HG03575 (cell line): Measurements from ENCODE around the gene MLPH.

Experiments used
- ATAC-seq: cut with Tn5 transposase; IDR thresholded peaks from one replicate; pipeline ENCODE4 v1.9.1; 2021; ENCODE audit not compliant: unreplicated experiment, insufficient number of reproducible peaks, low FRiP score; ENCODE audit errors: extremely low read depth

MLPH gene

DNA sequence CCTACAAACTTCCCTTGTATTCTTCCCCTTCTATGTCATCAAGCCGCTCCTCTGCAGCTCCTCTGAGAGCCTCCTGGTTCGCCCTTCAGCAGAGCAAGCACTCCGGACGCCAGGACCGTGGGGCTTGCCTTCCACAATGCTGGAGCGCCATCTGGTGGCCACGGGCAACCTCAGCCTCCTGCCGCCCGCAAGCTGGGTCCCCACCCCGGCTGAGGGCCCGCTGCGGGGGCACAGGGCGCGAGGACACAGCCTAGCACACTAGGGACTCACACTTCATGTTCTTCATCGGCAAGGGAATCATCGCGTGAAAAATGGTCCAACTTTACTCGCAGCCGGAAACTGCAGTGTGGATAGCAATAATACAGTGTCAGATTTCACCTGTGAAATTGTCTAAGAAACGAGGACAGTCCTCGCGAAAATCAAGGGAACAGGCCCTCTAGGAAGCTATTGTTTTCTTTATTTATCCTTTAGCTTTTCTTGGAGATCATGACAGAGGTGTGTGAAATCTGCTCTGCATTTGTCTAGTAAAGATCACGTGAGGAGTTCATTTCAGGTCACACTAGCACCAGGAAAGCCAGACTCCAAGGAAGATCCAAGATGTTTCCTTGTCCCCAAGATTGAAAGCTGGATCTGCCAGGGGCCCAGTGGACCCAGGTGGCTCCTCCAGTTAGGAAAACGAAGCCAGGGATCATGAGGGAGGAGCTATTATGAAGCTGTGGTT lies 85.1 kb downstream of the MLPH start:
- ATAC-seq: no peak

DNA sequence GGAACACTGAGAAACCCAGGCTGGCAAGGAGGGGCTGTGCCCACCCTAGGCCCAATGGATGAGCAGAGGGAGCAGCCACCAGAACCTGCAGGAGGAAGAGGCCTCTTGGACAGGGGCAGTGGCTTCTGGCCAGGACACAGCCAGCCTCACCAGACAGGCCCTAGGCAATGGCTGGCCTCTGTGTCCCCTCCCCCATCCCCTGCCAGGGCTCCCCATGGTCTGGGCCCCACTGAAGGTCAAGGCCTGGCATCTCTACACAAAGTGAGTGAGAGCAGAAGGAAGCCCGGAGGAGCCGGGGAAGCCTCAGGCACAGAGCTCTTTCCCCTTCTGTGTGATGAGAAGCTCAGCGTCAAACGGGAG lies 85.7 kb downstream of the MLPH start:
- no peak for ATAC-seq

GRCh38 chr2:237573721-237574415 lies 86.8 kb downstream of the MLPH start:
- ATAC-seq: no peak

DNA sequence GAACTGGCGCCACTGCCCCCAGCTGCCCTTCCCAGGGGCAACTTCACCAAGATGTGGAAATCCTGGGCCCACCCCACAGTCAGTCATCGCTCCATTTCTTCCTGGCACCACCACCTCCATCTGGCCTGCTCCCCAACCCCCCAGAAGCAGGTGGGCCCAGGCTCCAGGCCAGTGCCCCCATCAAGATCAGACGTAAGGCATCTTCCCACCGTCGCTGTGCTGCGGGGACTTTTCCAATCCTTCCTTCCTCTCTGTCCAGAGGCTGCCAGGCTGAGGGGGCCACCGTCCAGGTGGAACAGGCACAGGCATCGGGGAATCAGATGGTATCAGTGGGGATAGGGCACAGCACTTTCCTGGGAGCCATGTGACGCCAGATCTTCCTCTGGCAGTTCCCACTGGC lies 87.4 kb downstream of the MLPH start:
- ATAC-seq: no peak

DNA sequence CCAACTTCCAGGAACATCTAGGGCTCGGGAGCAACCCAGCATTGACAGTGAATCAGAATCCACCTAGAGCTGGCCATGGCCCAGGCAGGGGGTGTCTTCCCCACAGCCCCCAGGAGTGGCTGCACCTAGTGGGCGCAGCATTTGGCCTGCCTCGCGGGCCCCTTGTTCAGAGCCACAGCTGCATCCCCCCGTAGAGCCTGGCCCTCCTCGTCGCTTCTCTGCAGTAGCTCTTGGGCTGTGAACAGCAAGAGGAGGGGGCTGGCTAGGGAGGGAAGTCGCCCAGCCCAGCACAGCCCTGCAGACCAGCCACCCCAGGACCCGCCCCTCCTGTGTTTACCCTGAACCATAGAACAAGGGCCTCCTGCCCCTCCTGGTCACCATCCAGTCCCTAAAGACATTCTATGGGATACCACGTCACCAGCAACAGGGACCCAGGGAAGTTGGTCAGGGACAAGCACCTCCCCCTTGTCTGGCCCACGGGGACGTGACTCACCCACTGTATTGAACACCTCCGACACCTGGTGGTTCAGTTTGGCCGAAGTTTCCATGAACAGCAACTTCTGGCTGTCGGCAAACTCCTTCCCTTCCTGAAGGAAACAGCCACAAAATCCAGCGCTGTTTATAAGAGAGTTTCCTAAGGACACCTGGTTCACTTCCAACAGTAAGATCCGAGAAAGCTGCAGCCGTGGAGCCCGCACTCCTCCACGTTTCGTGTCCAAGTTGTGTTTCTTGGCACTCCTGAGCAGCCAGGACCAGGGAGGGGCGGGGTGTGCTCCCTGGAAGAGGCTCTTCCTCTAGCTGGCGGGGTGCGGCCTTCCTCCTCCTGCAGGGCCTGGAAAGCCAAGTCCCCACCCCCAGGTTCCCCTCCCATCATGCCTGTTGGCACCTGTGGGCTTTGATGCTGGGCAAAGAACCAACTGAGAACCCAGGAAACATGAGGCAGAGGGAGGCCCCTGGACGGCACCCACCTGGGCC lies 88.1 kb downstream of the MLPH start:
- ATAC-seq: no peak

DNA sequence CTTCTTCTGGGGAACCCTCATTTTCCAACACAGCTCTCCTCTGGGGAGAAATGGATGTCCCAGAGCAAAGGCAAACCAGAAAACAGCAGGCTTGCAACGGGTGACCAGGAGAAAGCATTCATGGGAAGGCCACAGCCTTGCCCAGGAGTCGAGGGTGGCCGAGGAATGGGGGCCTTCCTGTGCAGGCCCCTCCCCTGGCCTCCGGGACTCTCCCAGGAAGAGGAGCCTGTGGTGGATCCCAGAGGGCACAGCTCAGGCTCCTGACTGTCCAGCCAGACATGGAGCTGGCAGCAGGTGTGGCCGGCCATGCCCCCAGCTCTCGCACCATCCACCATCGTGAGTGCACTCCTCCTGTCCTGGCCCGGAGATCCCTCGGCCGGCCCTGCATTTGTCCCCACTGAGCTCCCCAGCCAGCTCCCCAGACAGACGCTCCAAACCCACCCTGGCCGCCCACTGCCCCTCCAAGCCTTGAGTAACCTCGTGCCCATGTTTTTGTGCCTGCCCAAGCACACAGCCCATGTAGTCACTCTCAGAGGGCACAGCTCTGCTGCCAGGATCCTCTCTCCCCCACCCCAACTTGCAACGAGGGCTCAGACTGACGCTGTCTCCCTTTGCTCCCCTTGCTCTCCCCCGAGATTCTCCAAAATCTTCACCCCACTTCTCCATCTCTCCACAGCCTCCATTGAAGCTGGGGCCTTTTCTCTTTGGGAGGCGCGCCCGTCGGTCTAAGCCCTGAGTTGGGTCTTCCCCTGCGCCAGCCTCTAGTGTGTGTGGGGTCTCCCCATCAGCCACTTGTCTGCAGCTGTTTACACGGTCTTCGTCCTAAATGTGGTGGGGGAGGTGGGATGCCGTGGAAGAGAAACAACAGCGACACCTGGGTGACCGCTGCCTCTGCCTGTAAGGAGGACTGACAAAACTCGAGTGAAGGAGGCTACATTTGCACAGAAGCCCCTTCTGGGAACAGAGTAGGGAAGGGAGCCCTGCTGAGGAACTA lies 89.1 kb downstream of the MLPH start:
- no peak for ATAC-seq

- no peak for ATAC-seq
Measured at GRCh38 chr2:237576974-237577373, 89.9 kb downstream of the MLPH start.

- no peak for ATAC-seq
Measured at GRCh38 chr2:237577458-237577857, 90.4 kb downstream of the MLPH start.

DNA sequence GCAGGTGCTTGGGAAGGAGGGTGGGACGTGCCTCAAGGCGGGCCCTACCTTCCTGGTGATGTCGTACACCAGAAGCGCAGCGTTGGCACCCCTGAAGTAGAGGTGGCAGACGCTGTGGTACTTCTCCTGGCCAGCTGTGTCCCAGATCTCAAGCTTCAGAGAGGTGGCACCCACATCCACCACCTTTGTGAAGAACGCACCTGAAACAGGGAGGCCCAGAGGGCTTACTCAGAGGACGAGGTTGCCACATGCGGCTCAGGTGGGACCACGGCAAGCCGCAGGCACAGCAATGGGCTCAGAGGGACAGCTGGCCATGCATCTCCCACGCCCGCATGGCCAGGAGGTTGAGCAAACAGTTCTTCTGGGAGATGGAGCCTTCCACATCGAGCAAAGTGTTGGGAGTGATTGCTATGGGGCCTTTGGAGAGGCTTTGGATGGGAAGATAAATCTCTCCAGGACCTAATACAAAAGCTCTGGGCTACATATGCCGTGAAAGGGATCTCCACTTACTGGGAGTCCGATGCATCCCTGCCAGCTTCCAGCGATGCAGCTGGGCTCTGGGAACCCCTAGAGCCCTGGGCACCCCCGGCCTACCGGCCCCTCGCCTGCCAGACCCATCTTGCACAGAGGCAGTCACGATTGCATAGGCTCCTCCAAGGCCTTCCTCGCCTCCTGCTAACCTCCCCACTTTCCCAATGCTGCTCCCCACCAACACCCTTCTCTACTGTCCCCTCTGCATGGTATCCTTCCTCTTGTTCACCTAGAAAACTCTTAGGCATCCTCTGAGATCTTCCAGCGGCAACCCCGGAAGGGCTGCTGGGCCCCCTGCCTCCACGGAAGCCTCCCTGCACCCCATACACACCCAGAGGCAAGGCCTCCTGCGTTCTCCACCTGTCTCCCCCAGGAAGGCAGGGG lies 91.2 kb downstream of the MLPH start:
- no peak for ATAC-seq

- ATAC-seq: no peak
Measured at GRCh38 chr2:237581326-237581725, 94.3 kb downstream of the MLPH start.

GRCh38 chr2:237581751-237582746 lies 95.0 kb downstream of the MLPH start:
- ATAC-seq: no peak

DNA sequence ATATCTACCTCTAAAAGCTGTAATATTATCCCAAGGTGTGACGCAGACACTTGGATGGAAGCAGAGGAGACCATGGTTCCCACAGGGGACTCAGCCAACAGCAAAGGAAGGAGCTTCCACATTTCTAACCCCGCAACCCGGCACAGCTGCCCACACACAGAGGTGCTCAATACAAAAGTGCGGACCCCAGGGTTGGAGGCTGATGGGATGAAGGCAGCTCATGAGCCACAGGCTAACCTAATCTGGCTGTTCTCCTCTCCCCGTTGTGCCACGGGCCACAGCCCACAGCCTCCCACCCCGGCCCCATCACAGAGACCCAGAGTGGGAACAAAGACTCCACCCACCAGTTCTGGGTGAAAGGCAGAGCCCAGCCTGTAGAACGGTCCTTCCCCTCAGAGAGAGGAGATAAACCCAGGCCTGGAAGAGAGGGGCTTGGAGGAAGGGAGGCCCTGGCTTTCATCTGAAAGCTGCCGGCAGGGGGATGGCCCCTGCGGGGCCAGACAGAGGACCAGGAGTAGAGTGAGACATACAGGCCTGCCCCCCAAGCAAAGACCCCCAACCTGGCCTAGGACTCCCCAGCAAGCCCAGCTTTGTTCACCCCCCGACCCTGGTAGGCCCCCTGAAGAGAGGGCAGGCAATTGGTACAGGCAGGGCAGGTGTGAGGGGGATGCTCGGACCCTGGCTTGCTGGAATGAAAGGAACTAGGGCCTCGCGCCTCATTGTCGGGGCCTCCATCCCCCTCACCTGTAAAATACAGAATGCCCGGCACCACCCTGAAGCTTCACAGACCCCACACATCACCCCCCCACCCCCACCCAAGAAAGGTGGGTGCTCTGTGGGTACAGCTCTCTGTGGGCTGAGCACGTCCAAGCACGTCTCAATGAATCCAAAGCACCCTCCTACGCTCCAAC lies 96.6 kb downstream of the MLPH start:
- ATAC-seq: no peak

- ATAC-seq: no peak
Measured at GRCh38 chr2:237585590-237586221, 98.7 kb downstream of the MLPH start.

DNA sequence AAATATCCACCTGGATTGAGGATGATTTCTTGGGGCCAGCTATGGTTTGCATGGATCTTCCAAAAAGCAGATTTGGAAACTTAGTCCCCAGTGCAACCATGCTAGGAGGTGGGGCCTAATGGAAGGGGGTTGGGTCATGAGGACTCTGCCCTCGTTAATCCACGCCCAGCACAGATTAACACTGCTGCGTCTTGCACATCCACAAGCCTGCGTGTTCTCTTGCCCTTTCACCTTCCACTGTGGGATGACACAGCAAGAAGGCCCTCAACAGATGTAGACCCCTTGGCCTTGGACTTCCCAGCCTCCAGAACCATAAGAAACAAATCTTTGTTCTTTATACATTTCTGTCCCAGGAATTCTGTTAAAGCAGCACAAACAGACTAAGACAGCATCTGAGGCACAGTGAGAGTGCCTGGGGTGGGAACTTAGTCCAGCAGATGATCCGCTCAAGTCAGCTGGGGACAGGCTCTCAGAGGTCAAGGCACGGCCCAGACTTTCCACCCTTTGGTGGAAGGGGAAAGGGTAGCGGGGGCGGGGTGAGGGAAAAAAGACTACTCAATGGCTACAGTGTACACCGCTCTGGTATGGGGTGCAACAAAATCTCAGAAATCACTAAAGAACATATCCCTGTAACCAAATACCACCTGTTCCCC lies 101.1 kb downstream of the MLPH start:
- ATAC-seq: no peak
